Nephron (organoid): ENCODE measurements around the gene ESRP2.

Experiments
- H3K27ac Mint-ChIP-seq, 3 experiments: 2 replicates each; pipeline ENCODE4 v1.8.0; 2020; ENCODE audit warnings: mixed read lengths in 3 of 3, mild to moderate bottlenecking in 2 of 3, moderate library complexity in 1 of 3
- H3K27me3 Mint-ChIP-seq: 2 replicates; pipeline ENCODE4 v1.8.0; 2021; ENCODE audit warnings: low read depth, mild to moderate bottlenecking, moderate library complexity, mixed read lengths
- H3K36me3 Mint-ChIP-seq: 2 replicates; pipeline ENCODE4 v1.8.0; 2020; ENCODE audit warnings: low read depth, mixed read lengths
- H3K4me1 Mint-ChIP-seq: 2 replicates; pipeline ENCODE4 v1.8.0; 2020; ENCODE audit warnings: mixed read lengths
- H3K4me3 Mint-ChIP-seq, 3 experiments: 2 replicates each; pipeline ENCODE4 v1.8.0; 2020; ENCODE audit warnings: mild to moderate bottlenecking in 3 of 3, mixed read lengths in 3 of 3, moderate library complexity in 2 of 3
- H3K9me3 Mint-ChIP-seq: 2 replicates; pipeline ENCODE4 v1.8.0; 2020; ENCODE audit warnings: mixed read lengths
- CTCF ChIP-seq, 3 experiments: fragments of 200-600 bp; sonication (generic); IDR thresholded peaks; one replicate each; pipeline ENCODE4 v1.5.0; 2021; ENCODE audit warnings: antibody characterized with exemption in 3 of 3; ENCODE audit not compliant: unreplicated experiment in 3 of 3

The ESRP2 gene

GRCh38 chr16:68246666-68247065 lies 10.7 kb upstream of the ESRP2 start:
- H3K36me3 Mint-ChIP-seq: peaks cover 6% of the 10 kb centered on the region
- H3K4me3 Mint-ChIP-seq: peak overlapping the region; percentile 95 to 98 (median 98)
- H3K4me1 Mint-ChIP-seq: peaks cover 18% of the 10 kb centered on the region
- H3K9me3 Mint-ChIP-seq: no peaks in the 10 kb centered on the region
- H3K27me3 Mint-ChIP-seq: no peaks in the 10 kb centered on the region
- no peak for TF ChIP-seq CTCF (IDR thresholded peaks at IDR 0.05; ENCODE audit: unreplicated experiment in 3 of 3)
- H3K27ac Mint-ChIP-seq: no peak overlapping the region

GRCh38 chr16:68246121-68246520 lies 10.2 kb upstream of the ESRP2 start:
- H3K36me3 Mint-ChIP-seq: peaks cover 5% of the 10 kb centered on the region
- H3K9me3 Mint-ChIP-seq: no peaks in the 10 kb centered on the region
- no peaks in the 10 kb centered on the region for H3K27me3 Mint-ChIP-seq
- peak overlapping the region; percentile 95 to 98 (median 98) for H3K4me3 Mint-ChIP-seq
- TF ChIP-seq CTCF (IDR thresholded peaks at IDR 0.05; ENCODE audit: unreplicated experiment in 3 of 3): no peak
- H3K27ac Mint-ChIP-seq: no peak overlapping the region
- H3K4me1 Mint-ChIP-seq: peaks cover 16% of the 10 kb centered on the region

- H3K27ac Mint-ChIP-seq: no peak within 1 kb of the TSS
- peaks cover 16% of the 10 kb centered on the region for H3K4me1 Mint-ChIP-seq
- H3K36me3 Mint-ChIP-seq: no peaks in the 10 kb centered on the region
- no peak for TF ChIP-seq CTCF (IDR thresholded peaks at IDR 0.05; ENCODE audit: unreplicated experiment in 3 of 3)
- no peaks in the 10 kb centered on the region for H3K27me3 Mint-ChIP-seq
- H3K4me3 Mint-ChIP-seq: peak within 1 kb of the TSS; percentile 95 to 98 (median 98)
- H3K9me3 Mint-ChIP-seq: no peaks in the 10 kb centered on the region
Observed at GRCh38 chr16:68244903-68245853, 9.3 kb upstream of the ESRP2 start, which contains the start of gene PLA2G15. PLA2G15 (plus strand) TSS chr16:68245373; CDS start chr16:68245427, 54 bp downstream.

DNA sequence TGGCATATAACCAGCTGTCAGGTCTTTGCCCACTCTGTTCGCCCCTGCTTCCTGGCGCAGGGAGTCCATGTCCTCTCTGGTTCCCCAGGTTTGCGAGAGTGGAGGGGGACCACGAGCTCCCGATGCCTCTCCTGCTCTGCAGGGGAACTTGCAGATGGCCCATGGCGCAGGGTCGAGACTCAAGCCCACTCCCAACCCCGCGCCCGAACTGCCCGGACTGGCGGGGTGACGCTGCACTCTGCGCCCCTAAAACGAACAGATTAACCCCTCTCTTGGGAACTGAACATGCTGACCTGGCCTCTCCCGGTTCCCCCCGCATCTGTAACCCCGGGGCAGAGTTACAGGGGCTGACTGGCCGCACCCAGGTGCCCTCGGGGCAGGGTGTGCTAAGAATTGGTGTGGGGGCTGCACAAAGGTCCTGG lies 8.6 kb upstream of the ESRP2 start:
- no peaks in the 10 kb centered on the region for H3K9me3 Mint-ChIP-seq
- H3K36me3 Mint-ChIP-seq: no peaks in the 10 kb centered on the region
- no peak for TF ChIP-seq CTCF (IDR thresholded peaks at IDR 0.05; ENCODE audit: unreplicated experiment in 3 of 3)
- peaks cover 16% of the 10 kb centered on the region for H3K4me1 Mint-ChIP-seq
- H3K4me3 Mint-ChIP-seq: peak overlapping the region; percentile 95 to 98 (median 98)
- no peak overlapping the region for H3K27ac Mint-ChIP-seq
- H3K27me3 Mint-ChIP-seq: no peaks in the 10 kb centered on the region

DNA sequence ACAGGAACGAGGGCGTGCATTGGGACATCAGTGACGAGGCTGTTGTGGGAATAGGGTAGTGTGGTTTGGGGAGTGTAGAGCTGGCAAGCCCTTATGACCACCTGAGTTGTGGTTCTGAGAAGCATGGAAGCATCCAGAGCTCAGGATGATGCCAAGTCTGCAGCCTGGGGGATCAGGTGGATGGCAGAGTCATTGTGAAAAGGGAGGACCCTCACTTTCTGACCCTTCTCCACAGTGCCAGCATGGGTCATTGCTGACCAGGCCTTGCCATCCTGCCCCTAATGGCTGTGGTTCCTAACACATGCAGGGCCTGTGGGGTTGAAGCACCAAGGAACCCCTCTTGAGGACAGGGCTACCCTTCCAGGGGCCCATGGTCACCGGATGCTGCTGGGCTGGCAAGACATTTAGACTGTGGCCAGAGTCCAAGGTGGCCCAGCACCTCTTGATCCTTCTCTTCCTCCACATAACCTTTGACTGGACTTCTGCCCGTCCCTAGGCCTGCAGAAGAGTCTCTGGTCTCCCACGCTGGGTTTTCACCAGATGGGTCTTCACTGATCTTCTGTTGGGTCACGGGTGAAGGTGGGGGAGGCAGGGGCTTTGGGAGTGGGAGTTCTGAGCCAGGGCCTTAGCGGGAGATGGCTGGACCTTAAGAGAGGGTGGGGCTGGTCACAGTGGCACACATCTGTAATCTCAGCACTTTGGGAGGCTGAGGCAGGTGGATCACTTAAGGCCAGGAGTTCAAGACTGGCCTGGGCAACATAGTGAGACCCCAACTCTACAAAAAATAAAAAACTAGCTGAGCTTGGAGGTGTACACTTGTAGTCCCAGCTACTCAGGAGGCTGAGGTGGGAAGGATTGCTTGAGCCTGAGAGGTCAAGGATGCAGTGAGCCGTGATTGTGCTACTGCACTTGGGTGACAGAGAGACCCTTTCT lies 7.3 kb upstream of the ESRP2 start:
- no peak overlapping the region for H3K27ac Mint-ChIP-seq
- H3K4me1 Mint-ChIP-seq: peaks cover 16% of the 10 kb centered on the region
- H3K4me3 Mint-ChIP-seq: peak overlapping the region; percentile 95 to 98 (median 98)
- H3K27me3 Mint-ChIP-seq: peaks cover 3% of the 10 kb centered on the region
- H3K36me3 Mint-ChIP-seq: no peaks in the 10 kb centered on the region
- no peaks in the 10 kb centered on the region for H3K9me3 Mint-ChIP-seq
- TF ChIP-seq CTCF (IDR thresholded peaks at IDR 0.05; ENCODE audit: unreplicated experiment in 3 of 3): no peak
